Measurements from ENCODE around the gene USP6NL.

DNA sequence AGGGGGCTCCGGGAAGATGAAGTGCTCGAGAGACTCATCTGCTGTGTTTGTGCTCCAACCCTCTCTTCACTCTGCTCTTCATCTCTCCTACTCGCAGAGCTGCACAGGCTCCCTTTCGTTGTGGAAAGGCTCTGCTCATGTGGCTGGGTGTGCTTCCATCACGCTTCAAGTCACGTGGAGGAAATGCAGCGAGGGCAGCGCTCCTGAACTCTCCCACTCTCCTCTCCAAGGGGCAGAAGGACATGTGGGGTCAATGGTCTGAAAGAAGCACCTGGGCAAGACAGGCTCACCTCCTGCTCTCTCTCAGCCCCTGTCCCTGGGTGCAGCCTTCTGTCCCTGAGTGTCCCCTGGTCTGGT lies 72.6 kb downstream of the USP6NL start:
- TF ChIP-seq, protein P1, sequence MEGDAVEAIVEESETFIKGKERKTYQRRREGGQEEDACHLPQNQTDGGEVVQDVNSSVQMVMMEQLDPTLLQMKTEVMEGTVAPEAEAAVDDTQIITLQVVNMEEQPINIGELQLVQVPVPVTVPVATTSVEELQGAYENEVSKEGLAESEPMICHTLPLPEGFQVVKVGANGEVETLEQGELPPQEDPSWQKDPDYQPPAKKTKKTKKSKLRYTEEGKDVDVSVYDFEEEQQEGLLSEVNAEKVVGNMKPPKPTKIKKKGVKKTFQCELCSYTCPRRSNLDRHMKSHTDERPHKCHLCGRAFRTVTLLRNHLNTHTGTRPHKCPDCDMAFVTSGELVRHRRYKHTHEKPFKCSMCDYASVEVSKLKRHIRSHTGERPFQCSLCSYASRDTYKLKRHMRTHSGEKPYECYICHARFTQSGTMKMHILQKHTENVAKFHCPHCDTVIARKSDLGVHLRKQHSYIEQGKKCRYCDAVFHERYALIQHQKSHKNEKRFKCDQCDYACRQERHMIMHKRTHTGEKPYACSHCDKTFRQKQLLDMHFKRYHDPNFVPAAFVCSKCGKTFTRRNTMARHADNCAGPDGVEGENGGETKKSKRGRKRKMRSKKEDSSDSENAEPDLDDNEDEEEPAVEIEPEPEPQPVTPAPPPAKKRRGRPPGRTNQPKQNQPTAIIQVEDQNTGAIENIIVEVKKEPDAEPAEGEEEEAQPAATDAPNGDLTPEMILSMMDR (conservative IDR thresholded peaks at IDR 0.05; ENCODE audit: low read length) = no peak
- no peak for TF ChIP-seq EZH2phosphoT487 (IDR thresholded peaks at IDR 0.05; ENCODE audit: borderline replicate concordance)
